ENCODE results near the gene PKDCC. TPM values are rescaled to one million over a fixed set of nuclear protein-coding genes. Genes with fewer than 3 reads are reported as not detected.

Gene PKDCC
- total and polyA plus RNA-seq, 7 experiments from 2014 or later = not detected

GRCh38 chr2:42050010-42050702 lies 2.3 kb downstream of the PKDCC start:
- Mint-ChIP-seq H3K27ac (no peak overlapping the region), H3K4me1 (peaks cover 0 to 21% (median 4%) of the 10 kb centered on the region in 7 donors), H3K4me3 (peak overlapping the region in 3 of 10 donors; percentile 9 to 42 (median 20)), H3K36me3 (no peaks in the 10 kb centered on the region), H3K9me3 (peaks cover 0 to 3% (median 0%) of the 10 kb centered on the region in 11 donors), H3K27me3 (peaks cover 33 to 51% (median 36%) of the 10 kb centered on the region in 5 donors)
- Histone ChIP-seq H3K36me3 (ENCODE audit: control insufficient read depth in 2 of 3, insufficient read depth in 3 of 3, low read length in 3 of 3) (no peaks in the 10 kb centered on the region), H3K4me3 (ENCODE audit: low read length) (no peak overlapping the region), H3K9me3 (ENCODE audit: control insufficient read depth in 2 of 3, low read length in 3 of 3) (no peaks in the 10 kb centered on the region), H3K4me1 (ENCODE audit: control insufficient read depth in 2 of 2, insufficient read depth in 2 of 2, low read length in 2 of 2) (no peaks in the 10 kb centered on the region), H3K27ac (ENCODE audit: low read depth, low read length) (no peak overlapping the region), H3K27me3 (ENCODE audit: control insufficient read depth in 2 of 2, insufficient read depth in 2 of 2, low read length in 2 of 2) (peaks cover 0 to 3% of the 10 kb centered on the region in 2 donors)
- DNase-seq (no peak), ATAC-seq (no peak)
- ChIA-PET CTCF (no interaction called here), POLR2A (no interaction called here)
- intact Hi-C loops (cut with micrococcal nuclease) = no loop called here

GRCh38 chr2:42050703-42051542 lies 3.1 kb downstream of the PKDCC start:
- Mint-ChIP-seq H3K4me3 (no peak overlapping the region), H3K9me3 (peaks cover 0 to 3% (median 0%) of the 10 kb centered on the region in 11 donors), H3K27ac (no peak overlapping the region), H3K36me3 (no peaks in the 10 kb centered on the region), H3K27me3 (peaks cover 28 to 45% (median 34%) of the 10 kb centered on the region in 5 donors), H3K4me1 (peaks cover 0 to 18% (median 4%) of the 10 kb centered on the region in 7 donors)
- H3K27me3 ChIP-seq (ENCODE audit: control insufficient read depth in 2 of 2, insufficient read depth in 2 of 2, low read length in 2 of 2) = peaks cover 0 to 3% of the 10 kb centered on the region in 2 donors
- intact Hi-C loops (cut with micrococcal nuclease) = no loop called here
- H3K4me3 ChIP-seq (ENCODE audit: low read length) = no peak overlapping the region
- no peaks in the 10 kb centered on the region for H3K36me3 ChIP-seq (ENCODE audit: control insufficient read depth in 2 of 3, insufficient read depth in 3 of 3, low read length in 3 of 3)
- POLR2A ChIA-PET = no interaction called here
- DNase-seq (no peak), ATAC-seq (no peak)
- no peaks in the 10 kb centered on the region for H3K4me1 ChIP-seq (ENCODE audit: control insufficient read depth in 2 of 2, insufficient read depth in 2 of 2, low read length in 2 of 2)
- no peaks in the 10 kb centered on the region for H3K9me3 ChIP-seq (ENCODE audit: control insufficient read depth in 2 of 3, low read length in 3 of 3)
- H3K27ac ChIP-seq (ENCODE audit: low read depth, low read length) = no peak overlapping the region
- CTCF ChIA-PET = no interaction called here

- H3K4me3 Mint-ChIP-seq = no peak overlapping the region
- H3K27ac ChIP-seq (ENCODE audit: low read depth, low read length) = no peak overlapping the region
- H3K4me3 ChIP-seq (ENCODE audit: low read length) = no peak overlapping the region
- H3K27me3 Mint-ChIP-seq = peaks cover 23 to 42% (median 31%) of the 10 kb centered on the region in 5 donors
- ATAC-seq (no peak), DNase-seq (no peak)
- no peaks in the 10 kb centered on the region for H3K4me1 ChIP-seq (ENCODE audit: control insufficient read depth in 2 of 2, insufficient read depth in 2 of 2, low read length in 2 of 2)
- peaks cover 0 to 14% (median 4%) of the 10 kb centered on the region in 7 donors for H3K4me1 Mint-ChIP-seq
- H3K27ac Mint-ChIP-seq = no peak overlapping the region
- peaks cover 0 to 3% of the 10 kb centered on the region in 2 donors for H3K27me3 ChIP-seq (ENCODE audit: control insufficient read depth in 2 of 2, insufficient read depth in 2 of 2, low read length in 2 of 2)
- intact Hi-C loops (cut with micrococcal nuclease) = no loop called here
- H3K36me3 ChIP-seq (ENCODE audit: control insufficient read depth in 2 of 3, insufficient read depth in 3 of 3, low read length in 3 of 3) = no peaks in the 10 kb centered on the region
- H3K9me3 ChIP-seq (ENCODE audit: control insufficient read depth in 2 of 3, low read length in 3 of 3) = no peaks in the 10 kb centered on the region
- ChIA-PET POLR2A (no interaction called here), CTCF (no interaction called here)
- H3K9me3 Mint-ChIP-seq = peaks cover 0 to 3% (median 0%) of the 10 kb centered on the region in 11 donors
- H3K36me3 Mint-ChIP-seq = no peaks in the 10 kb centered on the region
Measured at GRCh38 chr2:42051543-42052235, 3.9 kb downstream of the PKDCC start.

- DNase-seq (no peak), ATAC-seq (no peak)
- H3K27ac ChIP-seq (ENCODE audit: low read depth, low read length) = no peak overlapping the region
- no peaks in the 10 kb centered on the region for H3K36me3 ChIP-seq (ENCODE audit: control insufficient read depth in 2 of 3, insufficient read depth in 3 of 3, low read length in 3 of 3)
- ChIA-PET CTCF (no interaction called here), POLR2A (no interaction called here)
- no peaks in the 10 kb centered on the region for H3K36me3 Mint-ChIP-seq
- intact Hi-C loops (cut with micrococcal nuclease) = no loop called here
- no peaks in the 10 kb centered on the region for H3K4me1 ChIP-seq (ENCODE audit: control insufficient read depth in 2 of 2, insufficient read depth in 2 of 2, low read length in 2 of 2)
- no peaks in the 10 kb centered on the region for H3K9me3 ChIP-seq (ENCODE audit: control insufficient read depth in 2 of 3, low read length in 3 of 3)
- peaks cover 0 to 3% of the 10 kb centered on the region in 2 donors for H3K27me3 ChIP-seq (ENCODE audit: control insufficient read depth in 2 of 2, insufficient read depth in 2 of 2, low read length in 2 of 2)
- no peaks in the 10 kb centered on the region for H3K9me3 Mint-ChIP-seq
- no peak overlapping the region for H3K4me3 ChIP-seq (ENCODE audit: low read length)
- H3K27me3 Mint-ChIP-seq = peaks cover 17 to 36% (median 27%) of the 10 kb centered on the region in 5 donors
- no peak overlapping the region for H3K27ac Mint-ChIP-seq
- H3K4me3 Mint-ChIP-seq = no peak overlapping the region
- peaks cover 0 to 9% (median 0%) of the 10 kb centered on the region in 7 donors for H3K4me1 Mint-ChIP-seq
Measured at GRCh38 chr2:42052702-42053481, 5.1 kb downstream of the PKDCC start.

- H3K27me3 ChIP-seq (ENCODE audit: control insufficient read depth in 2 of 2, insufficient read depth in 2 of 2, low read length in 2 of 2) = peaks cover 0 to 3% of the 10 kb centered on the region in 2 donors
- Mint-ChIP-seq H3K27me3 (peaks cover 17 to 36% (median 27%) of the 10 kb centered on the region in 5 donors), H3K4me3 (no peak overlapping the region), H3K27ac (no peak overlapping the region), H3K4me1 (peaks cover 0 to 9% (median 0%) of the 10 kb centered on the region in 7 donors), H3K36me3 (no peaks in the 10 kb centered on the region), H3K9me3 (no peaks in the 10 kb centered on the region)
- ATAC-seq (no peak), DNase-seq (no peak)
- intact Hi-C loops (cut with micrococcal nuclease) = no loop called here
- no peak overlapping the region for H3K4me3 ChIP-seq (ENCODE audit: low read length)
- no peaks in the 10 kb centered on the region for H3K36me3 ChIP-seq (ENCODE audit: control insufficient read depth in 2 of 3, insufficient read depth in 3 of 3, low read length in 3 of 3)
- H3K9me3 ChIP-seq (ENCODE audit: control insufficient read depth in 2 of 3, low read length in 3 of 3) = no peaks in the 10 kb centered on the region
- H3K4me1 ChIP-seq (ENCODE audit: control insufficient read depth in 2 of 2, insufficient read depth in 2 of 2, low read length in 2 of 2) = no peaks in the 10 kb centered on the region
- H3K27ac ChIP-seq (ENCODE audit: low read depth, low read length) = no peak overlapping the region
- POLR2A ChIA-PET = no interaction called here
- CTCF ChIA-PET = no interaction called here
Measured at GRCh38 chr2:42053482-42053790, 5.6 kb downstream of the PKDCC start.

Data from naive thymus-derived CD4-positive, alpha-beta T cell (primary cell).